ENCODE measurements around the gene YEATS4. TPM values are rescaled to one million over a fixed set of nuclear protein-coding genes. Genes with fewer than 3 reads are reported as not detected.
A peak's percentile ranks its signal among the peaks of the same experiment; 100 is the strongest.

The YEATS4 gene
- total and polyA plus RNA-seq, 4 donors = 12.0 to 15.0 (median 14.1) TPM

GRCh38 chr12:69339999-69340398 is 19.5 kb upstream of the YEATS4 start:
- Histone ChIP-seq H3K27me3 (ENCODE audit: control insufficient read depth in 3 of 3, insufficient read depth in 3 of 3, low read length in 2 of 3) (no peaks in the 10 kb centered on the region), H3K36me3 (ENCODE audit: control insufficient read depth in 4 of 4, insufficient read depth in 4 of 4, low read length in 4 of 4) (no peaks in the 10 kb centered on the region), H3K9me3 (ENCODE audit: control insufficient read depth in 4 of 4, insufficient read depth in 3 of 4, low read length in 3 of 4) (no peaks in the 10 kb centered on the region), H3K4me1 (ENCODE audit: control insufficient read depth in 5 of 5, insufficient read depth in 5 of 5, low read length in 5 of 5) (peaks cover 0 to 5% (median 0%) of the 10 kb centered on the region in 5 donors), H3K4me3 (no peak overlapping the region), H3K27ac (ENCODE audit: low read depth in 1 of 2, low read length in 1 of 2) (no peak overlapping the region), H3K9ac (ENCODE audit: insufficient read depth in 1 of 2, low read length in 2 of 2) (no peak overlapping the region)
- ATAC-seq (ENCODE audit: insufficient read depth, low FRiP score) (no peak), DNase-seq (no peak)
- WGBS, 2 donors = 29 to 41% methylated on average over 2 of the region's 2 CpGs
- no peak for TF ChIP-seq CTCF (IDR thresholded peaks at IDR 0.05; ENCODE audit: control extremely low read depth, extremely low read depth)

GRCh38 chr12:69341328-69341727 is 18.2 kb upstream of the YEATS4 start:
- 42 to 49% methylated on average over 5 of the region's 5 CpGs for WGBS, 2 donors
- H3K4me1 ChIP-seq (ENCODE audit: control insufficient read depth in 5 of 5, insufficient read depth in 5 of 5, low read length in 5 of 5) = peaks cover 0 to 5% (median 0%) of the 10 kb centered on the region in 5 donors
- peak overlapping the region in 1 of 2 donors; percentile 62 for H3K27ac ChIP-seq (ENCODE audit: low read depth in 1 of 2, low read length in 1 of 2)

GRCh38 chr12:69342421-69342820 is 17.1 kb upstream of the YEATS4 start:
- Histone ChIP-seq H3K9me3 (ENCODE audit: control insufficient read depth in 4 of 4, insufficient read depth in 3 of 4, low read length in 3 of 4) (no peaks in the 10 kb centered on the region), H3K27ac (ENCODE audit: low read depth in 1 of 2, low read length in 1 of 2) (peak overlapping the region in 1 of 2 donors; percentile 29), H3K4me1 (ENCODE audit: control insufficient read depth in 5 of 5, insufficient read depth in 5 of 5, low read length in 5 of 5) (peaks cover 0 to 5% (median 0%) of the 10 kb centered on the region in 5 donors), H3K9ac (ENCODE audit: insufficient read depth in 1 of 2, low read length in 2 of 2) (no peak overlapping the region), H3K36me3 (ENCODE audit: control insufficient read depth in 4 of 4, insufficient read depth in 4 of 4, low read length in 4 of 4) (no peaks in the 10 kb centered on the region), H3K27me3 (ENCODE audit: control insufficient read depth in 3 of 3, insufficient read depth in 3 of 3, low read length in 2 of 3) (no peaks in the 10 kb centered on the region), H3K4me3 (no peak overlapping the region)
- DNase-seq (no peak), ATAC-seq (ENCODE audit: insufficient read depth, low FRiP score) (no peak)
- TF ChIP-seq CTCF (IDR thresholded peaks at IDR 0.05; ENCODE audit: control extremely low read depth, extremely low read depth) = no peak
- 38 to 62% methylated on average over 2 of the region's 2 CpGs for WGBS, 2 donors

More at GRCh38 chr12:69341328-69341727, 18.2 kb upstream of the YEATS4 start:
- no peaks in the 10 kb centered on the region for H3K36me3 ChIP-seq (ENCODE audit: control insufficient read depth in 4 of 4, insufficient read depth in 4 of 4, low read length in 4 of 4)
- no peak overlapping the region for H3K9ac ChIP-seq (ENCODE audit: insufficient read depth in 1 of 2, low read length in 2 of 2)
- no peak for TF ChIP-seq CTCF (IDR thresholded peaks at IDR 0.05; ENCODE audit: control extremely low read depth, extremely low read depth)
- DNase-seq (no peak), ATAC-seq (ENCODE audit: insufficient read depth, low FRiP score) (no peak)
- H3K9me3 ChIP-seq (ENCODE audit: control insufficient read depth in 4 of 4, insufficient read depth in 3 of 4, low read length in 3 of 4) = no peaks in the 10 kb centered on the region
- no peak overlapping the region for H3K4me3 ChIP-seq
- no peaks in the 10 kb centered on the region for H3K27me3 ChIP-seq (ENCODE audit: control insufficient read depth in 3 of 3, insufficient read depth in 3 of 3, low read length in 2 of 3)

GRCh38 chr12:69343357-69343756 is 16.2 kb upstream of the YEATS4 start:
- Histone ChIP-seq H3K27ac (ENCODE audit: low read depth in 1 of 2, low read length in 1 of 2) (no peak overlapping the region), H3K9ac (ENCODE audit: insufficient read depth in 1 of 2, low read length in 2 of 2) (no peak overlapping the region), H3K36me3 (ENCODE audit: control insufficient read depth in 4 of 4, insufficient read depth in 4 of 4, low read length in 4 of 4) (no peaks in the 10 kb centered on the region), H3K4me3 (no peak overlapping the region), H3K27me3 (ENCODE audit: control insufficient read depth in 3 of 3, insufficient read depth in 3 of 3, low read length in 2 of 3) (no peaks in the 10 kb centered on the region), H3K9me3 (ENCODE audit: control insufficient read depth in 4 of 4, insufficient read depth in 3 of 4, low read length in 3 of 4) (no peaks in the 10 kb centered on the region), H3K4me1 (ENCODE audit: control insufficient read depth in 5 of 5, insufficient read depth in 5 of 5, low read length in 5 of 5) (peaks cover 0 to 5% (median 0%) of the 10 kb centered on the region in 5 donors)
- ATAC-seq (ENCODE audit: insufficient read depth, low FRiP score) (no peak), DNase-seq (no peak)
- whole genome bisulfite sequencing, 2 donors = 26 to 45% methylated on average over 3 of the region's 3 CpGs
- TF ChIP-seq CTCF (IDR thresholded peaks at IDR 0.05; ENCODE audit: control extremely low read depth, extremely low read depth) = no peak

Data from lung (tissue), 12 donors.